GM18873 (cell line): ENCODE data around the gene UMODL1.

Experiments used
- ATAC-seq: cut with Tn5 transposase; IDR thresholded peaks from one replicate; pipeline ENCODE4 v1.9.1; 2021; ENCODE audit warnings: mild to moderate bottlenecking, moderate library complexity, moderate number of reproducible peaks; ENCODE audit not compliant: unreplicated experiment, low FRiP score

UMODL1 gene

DNA sequence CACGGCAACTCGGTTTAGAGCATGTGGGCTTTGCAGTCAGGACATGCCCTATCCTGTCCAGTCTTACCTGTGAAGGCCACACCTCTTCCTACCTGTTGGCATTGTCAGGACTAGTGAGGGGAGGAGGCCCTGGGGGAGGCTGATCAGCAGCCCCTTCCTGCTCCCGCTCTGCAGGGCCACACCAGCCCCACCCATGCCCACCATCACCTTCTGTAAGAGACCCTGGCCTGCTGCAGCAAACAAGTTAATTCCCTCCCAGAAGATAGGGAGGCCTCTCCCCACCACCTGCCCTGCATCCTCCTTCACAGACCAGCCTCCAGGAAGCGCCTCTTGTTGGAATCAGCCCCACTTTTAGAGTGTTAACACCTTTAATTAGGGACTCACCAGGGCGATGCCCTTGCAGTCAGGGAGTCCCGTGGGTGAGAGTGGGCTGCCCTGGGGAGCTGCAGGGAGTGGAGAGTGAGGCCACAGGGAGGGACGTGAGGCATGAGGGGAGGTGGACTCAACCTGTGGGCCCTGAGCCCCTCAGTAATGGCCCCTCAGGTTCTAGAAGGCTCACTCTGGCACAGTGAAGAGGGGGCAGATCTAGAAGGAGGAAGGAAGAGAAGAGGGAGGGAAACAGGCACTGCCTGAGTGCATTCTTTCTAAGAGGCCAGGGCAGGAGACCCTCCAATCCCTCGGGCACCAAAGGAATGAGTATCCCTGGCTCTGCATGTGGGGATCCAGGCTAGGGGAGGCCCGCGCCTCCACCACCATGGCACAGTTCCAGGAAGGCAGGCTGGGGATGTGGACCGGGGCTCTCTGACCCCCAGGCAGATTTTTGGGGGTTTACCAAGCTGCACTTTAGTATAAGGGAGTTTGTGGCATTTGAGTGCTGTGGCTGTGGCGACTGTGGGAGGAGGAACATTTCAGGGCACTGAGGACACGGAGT is 8.2 kb downstream of the UMODL1 start:
- ATAC-seq: no peak

DNA sequence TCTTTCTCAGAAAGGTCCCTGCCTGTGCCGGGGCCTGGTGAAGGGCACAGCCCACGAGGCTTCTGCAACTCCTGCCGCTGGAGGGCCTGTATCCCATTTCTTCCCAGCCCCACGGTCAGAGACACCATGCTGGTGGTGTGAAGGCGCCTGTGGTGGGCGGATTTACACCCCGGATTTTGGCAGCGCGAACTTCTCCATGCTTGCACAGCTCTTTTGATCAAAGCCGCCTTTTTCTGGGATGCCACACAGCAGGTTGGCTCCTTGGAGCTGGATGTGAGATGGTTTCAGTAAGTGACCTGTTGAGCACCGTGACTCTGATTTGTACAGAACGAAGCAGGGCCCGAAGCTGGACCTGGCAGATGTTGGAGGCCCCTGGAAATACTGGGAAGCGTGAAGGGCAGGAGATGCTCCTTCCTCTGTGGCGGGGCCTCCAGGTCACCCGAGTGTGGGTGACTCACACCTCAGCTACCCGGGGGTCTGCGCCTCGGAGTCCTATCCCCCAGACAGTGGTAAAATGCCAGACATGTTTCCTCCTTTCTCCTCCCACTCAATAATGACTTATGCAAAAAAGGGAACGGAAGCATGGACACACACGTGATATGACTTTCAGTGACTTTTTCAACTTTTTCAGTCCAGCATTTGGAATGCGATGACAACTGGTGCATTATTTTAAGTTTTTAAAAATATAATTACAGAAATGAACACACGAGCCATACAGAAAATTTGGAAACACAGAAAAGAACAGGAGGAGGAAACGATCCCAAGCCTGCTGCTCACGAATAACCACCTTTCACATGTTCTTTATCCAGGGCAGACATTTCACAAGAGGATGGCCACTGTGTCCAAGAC is 9.0 kb downstream of the UMODL1 start:
- no peak for ATAC-seq

DNA sequence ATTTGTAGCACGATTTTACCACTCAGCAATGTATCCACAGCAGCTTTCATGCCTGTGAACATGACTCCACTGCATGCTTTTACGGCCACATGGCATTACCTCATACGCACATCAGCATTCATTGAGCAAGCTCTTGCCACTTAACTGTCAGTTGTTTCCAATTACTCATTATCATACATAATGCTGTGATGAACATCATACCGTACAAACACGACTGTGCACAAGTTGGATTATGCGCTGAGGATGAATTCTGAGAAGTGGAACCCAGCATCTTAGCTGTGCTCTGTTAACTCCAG is 9.6 kb downstream of the UMODL1 start:
- ATAC-seq: no peak

DNA sequence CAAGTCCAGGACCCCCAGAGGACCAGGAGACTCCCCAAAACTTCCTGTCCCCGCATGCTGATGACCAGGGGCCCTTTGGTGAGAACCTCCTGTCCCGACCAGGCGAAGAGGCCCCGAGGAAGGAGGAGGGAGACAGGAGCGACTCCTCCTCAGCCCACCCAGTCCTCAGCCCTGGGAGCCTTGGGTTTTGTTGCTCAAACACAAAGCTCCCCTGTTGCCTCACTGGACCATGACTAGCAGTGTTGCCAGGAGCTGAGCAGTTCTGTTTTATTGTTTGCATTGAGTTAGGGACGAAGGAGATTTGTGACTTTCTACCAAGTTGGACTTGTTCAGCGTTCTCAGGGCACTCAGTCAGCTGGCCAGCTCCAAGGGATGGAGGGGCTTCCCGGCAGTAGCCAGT is 10.0 kb downstream of the UMODL1 start:
- no peak for ATAC-seq

DNA sequence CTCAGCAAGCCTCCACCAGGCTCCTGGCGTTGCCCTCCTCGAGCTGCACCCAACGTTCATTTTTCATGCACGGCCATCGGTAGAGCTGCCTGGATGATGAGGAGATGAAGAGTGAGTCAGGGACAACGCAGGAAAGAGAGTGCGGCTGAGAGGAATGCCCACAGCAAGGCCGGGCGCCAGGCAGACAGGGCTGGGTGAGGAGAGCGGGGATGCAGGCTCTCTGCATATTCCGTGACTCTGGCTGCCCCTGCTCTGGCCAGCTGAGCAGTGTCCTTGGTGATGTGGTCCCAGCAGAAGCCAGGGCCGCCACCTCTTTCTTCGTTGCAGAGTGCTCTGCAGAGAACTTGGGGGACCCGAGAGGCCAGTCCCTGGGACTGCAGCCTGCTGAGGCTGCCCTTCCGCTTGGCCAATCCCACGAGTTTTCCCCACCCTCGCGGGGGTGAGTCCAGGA is 10.8 kb downstream of the UMODL1 start:
- no peak for ATAC-seq

DNA sequence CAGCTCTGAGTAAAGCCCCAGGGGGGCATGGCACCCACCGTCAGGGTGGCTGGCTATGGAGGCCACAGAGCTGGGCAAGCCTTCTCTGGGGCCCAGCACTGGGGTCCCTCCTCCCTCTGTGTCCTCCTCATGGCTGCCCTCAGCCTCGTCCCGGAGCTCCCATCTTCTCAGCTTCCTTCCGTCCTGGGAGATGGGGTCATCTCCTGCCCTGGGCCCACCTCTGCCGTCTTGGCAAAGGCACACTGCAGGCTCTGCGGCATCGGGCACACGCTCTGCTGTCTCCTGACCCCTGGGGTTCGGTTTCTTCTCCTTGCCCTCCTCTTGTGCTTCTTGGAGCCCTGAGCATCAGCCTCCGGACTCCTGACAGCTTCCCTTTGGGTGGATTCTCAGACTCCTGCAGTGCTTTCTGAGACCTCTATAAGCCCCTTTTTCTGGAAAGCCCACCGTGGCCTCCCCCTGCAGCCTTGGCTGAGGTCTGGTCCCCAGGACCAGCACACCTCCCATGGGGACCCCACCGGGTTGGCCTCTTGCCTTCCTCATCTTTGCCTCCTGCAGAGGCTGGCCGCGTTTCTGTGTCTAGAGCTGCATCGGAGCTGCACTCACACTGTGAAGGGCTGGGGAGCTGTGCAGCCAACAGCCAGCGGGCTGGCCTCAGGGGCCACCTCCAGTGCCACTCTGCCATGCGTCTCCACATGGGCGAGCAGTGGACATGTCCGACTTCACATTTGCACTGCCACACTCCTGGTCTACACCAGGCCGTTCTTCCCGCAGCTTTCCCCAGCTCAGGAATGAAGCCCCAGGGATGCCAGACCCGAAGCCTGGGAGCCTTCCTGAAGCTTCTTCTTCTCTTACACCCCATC is 11.6 kb downstream of the UMODL1 start:
- no peak for ATAC-seq

DNA sequence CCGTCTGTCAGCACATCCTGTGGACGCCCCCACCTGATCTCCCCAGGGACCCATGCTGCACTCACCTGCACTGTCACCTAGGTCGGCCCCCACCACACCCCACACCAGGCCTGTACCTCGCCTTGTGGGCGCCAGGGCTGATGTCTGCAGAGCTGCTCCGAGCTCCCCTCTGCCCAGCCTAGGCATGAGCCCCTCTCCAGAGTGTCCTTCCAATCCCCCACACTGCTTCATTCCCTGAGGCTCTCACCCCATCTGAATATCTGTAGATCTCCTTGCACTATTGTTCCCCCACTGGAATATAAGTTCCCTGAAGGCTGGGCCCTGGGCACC is 12.2 kb downstream of the UMODL1 start:
- no peak for ATAC-seq

DNA sequence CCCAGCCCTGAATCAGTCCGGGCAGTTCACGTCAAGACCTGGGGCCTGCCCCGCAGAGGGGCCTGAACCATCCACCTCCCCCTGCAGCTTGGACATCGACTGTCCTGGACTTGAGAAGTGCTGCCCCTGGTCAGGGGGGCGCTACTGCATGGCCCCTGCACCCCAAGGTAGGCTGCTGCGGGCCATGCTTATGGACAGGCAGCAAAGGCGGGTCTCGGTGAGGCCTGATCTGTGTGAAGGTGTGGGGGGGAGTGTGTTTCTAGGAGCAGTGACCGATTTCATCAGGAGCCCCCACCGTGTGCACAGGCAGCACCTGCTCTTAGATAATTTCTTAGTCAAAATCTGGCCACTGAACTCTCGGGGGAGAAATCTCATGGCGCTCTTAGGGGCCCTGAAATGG is 13.0 kb downstream of the UMODL1 start:
- no peak for ATAC-seq

DNA sequence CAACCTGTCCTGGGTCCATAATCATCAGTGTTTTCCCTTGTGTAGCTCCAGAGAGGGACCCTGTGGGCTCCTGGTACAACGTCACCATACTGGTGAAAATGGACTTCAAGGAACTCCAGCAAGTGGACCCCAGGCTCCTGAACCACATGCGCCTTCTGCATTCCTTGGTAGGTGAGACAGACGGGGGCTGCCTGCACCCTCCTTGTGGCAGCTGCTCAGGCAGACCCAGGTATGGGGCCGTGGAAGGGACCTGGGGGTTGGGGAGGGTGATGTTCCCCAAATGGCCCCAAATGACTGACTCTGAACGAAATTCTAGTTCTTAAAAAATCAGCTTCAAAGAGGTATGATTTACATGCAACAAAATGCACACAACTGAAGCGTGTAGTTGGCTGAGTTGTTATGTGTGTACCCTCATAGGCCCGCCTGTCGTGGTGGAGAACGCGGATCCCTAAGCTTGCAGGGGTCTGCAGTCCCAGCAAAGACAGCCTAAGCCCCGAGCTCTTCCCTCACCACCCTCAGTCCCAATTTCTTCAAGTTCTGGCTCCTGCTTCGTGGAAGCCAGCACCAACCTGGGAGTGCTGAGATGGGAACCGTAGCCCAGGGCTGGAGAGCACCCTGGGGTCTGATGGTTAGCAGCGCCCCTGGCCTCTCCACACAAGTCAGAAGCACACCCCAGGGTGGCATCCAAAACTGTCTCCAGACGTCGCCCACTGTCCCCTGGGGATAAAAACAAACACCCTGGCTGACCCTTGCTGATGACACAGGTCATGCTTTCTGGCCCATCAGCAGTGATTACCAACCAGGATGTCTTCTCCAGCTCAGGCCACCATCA is 14.3 kb downstream of the UMODL1 start:
- ATAC-seq: no peak

DNA sequence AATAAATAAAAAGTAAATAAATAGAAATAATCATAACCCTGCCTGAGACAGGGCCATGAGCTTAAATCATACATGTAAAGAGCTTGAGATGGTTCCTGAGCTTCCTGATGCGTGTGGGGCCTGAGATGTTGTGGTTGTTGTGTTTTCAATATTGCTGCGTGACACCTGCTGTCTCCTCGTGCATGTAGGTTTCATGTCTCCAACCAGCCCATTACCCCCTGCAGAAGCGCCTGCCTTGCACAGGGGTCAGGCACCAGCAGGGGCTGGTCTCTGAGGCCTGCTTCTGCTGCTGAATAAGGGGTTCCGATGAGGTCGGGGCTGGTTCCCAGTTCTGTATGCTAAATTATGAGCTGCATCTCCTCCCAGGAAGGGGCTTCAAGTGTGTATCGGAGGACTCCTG is 15.9 kb downstream of the UMODL1 start:
- ATAC-seq: no peak

DNA sequence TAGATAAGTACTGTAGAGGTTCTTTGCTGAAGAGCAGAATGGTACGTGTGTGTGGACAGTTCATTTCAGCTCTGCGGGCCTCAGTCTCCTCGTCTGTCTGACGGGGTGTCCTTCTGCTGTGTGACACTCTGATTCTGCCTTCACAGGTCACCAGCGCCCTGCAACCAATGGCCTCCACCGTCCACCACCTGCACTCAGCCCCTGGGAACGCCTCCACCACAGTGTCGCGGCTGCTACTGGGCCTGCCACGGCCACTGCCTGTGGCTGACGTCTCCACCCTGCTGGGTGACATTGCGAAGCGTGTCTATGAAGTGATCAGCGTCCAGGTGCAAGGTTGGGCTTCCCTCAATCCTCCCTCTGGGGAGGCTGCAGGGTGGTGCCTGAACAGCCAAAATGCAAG is 17.0 kb downstream of the UMODL1 start:
- no peak for ATAC-seq

DNA sequence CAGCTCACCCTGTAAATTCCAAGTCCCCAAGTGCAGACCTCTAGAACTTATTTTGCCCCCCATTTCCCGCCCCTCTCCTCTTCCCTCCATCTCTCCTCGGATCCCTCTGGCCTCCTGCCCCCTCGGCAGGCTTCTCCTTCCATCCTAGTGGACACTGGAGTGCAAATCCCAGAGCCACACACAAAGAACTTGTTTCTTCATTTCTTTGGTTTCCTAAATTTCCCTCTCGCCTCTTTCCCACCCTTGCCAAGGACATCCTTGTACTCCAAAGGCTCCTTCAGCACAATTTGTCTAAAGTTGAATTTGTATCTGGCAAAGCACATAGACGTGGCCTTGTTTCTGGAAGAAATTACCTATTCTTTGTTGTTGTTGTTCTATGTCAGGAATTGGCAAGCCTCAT is 17.5 kb downstream of the UMODL1 start:
- ATAC-seq: no peak

DNA sequence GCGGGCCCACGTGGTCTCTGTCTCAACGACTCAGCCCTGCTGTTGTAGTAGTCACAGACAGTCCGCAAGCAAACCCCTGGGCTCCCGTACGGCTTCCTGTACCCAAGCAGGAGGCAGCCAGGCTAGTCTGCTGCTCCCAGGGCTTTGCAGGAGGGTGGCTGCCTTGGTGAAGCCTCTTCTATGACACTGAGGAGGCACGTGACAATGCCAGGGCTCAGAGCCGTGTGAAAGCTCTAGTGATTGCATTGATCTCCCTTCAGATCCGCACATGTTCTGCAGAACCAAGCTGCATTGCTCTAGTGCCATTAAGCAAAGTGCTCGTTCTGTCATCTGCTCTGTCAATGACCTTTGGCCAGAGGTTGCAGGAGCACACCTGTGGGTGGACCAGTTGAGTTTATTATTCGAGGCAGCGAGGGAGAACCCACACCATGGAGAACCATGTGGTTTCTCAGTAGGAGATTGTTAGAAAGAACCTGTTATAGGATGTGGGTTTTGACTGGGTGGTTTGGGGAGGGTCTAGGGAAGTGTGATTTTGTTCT is 18.0 kb downstream of the UMODL1 start:
- ATAC-seq: no peak

DNA sequence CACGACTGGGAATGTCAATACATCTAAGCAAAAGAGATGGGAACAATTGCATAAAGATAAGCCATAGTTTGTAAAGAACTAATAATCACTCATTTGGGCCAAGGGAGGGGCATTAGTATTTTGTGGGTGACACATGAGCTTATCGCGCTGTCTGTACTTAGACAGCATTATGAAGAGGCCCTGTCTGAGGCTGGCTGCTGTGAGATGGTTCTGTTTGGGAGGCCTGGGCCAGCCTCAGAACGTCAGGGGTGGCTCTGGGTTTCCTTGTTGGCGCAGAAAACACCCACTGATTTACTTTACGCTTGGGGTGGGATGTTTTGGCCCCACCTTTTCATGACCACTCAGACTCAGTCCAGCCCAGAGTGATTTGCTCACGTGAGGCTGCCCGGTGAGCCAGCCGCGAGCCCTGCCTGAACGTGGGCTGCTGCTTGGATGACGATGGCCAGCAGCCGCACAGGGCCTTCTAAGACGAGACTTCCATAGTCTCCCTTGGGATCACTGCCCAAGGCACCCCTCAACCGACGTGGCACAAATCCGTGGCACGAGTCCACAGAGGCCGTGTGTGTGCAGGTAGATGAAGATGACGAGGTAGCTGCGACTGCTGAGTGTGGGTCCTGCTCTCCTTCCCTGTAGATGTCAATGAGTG is 18.7 kb downstream of the UMODL1 start:
- no peak for ATAC-seq

DNA sequence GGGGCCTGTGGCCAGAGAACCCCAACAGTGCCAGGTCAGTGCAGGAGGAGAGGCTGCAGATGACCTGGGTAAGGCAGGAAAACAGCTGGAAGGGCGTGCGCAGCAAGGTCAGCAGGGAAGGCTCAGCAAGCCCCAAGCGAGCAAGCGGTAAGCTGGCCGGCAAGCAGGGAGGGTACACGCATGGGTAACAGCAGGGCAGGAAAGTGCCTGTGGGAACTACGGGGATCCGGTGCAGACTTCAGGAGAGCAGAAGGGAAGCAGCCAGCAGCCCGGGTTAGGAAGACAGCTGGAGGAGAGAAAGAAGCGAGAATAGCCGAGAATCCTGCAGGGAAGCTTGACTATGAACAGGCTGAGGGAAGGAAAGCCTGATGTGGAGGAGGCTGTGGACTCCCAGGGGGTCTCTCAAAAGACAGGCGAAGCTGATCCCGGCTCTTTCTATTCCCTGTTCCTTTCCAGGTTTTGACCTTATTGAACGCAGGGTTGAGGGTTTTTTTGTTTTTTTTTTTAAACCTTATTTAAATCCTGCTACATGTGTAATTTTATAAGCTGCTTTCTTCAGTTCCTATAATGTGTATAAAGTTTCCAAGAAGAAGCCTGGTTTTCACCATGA is 20.9 kb downstream of the UMODL1 start:
- no peak for ATAC-seq

DNA sequence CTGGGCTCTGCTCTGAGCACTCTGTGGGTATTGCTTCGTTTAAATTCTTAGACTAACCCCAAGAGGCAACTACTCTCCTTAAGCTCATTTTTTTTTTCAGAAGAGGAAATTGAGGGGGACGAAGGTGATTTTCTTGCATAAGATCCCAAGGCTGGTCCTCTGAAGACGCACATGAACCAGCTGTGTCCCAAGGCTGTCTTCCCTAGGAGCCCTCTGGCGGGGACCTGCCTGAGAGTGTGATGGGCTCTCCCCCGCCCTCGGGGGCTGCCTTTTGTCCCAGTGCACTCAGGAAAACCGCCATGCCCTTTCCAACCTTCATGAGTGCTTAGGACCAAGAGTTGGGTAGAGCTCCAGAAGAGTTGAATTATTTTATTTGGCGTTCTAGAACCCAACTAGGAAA is 21.7 kb downstream of the UMODL1 start:
- ATAC-seq: no peak

DNA sequence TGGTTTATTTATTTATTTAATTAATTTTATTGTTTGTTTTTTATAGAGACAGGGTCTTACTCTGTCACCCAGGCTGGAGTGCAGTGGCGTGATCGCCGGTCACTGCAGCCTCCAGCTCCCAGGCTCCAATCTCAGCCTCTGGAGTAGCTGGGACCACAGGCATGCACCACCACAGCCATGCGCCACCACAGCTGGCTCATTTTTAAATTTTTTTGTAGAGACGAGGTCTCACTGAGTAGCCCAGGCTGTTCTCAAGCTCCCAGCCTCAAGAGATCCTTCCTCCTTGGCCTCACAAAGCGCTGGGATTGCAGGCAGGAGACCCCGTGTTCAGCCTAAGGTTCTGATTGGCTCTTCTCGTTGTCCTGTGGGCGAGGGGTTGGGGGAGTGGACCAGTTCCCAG is 22.1 kb downstream of the UMODL1 start:
- ATAC-seq: no peak

DNA sequence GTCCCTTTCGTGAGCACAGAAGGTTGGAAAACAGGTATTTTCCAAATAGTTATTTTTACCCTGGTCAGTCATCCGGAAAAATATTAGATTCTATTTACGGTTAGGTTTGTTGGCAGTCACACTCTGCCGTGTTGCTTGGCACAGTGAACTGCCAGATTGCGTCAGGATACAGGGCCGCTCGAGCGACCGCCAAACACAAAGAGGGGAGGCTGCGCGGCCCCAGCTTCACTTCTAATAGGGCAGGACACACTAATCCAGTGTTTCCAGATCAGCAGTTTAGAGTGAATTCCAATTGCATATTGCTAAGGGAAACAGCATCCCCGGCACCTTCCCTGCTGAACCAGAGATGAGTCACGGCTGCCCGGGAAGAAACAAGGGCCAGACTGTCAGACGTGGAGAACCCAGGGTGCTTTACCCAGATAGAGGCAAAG is 22.9 kb downstream of the UMODL1 start:
- ATAC-seq: no peak

DNA sequence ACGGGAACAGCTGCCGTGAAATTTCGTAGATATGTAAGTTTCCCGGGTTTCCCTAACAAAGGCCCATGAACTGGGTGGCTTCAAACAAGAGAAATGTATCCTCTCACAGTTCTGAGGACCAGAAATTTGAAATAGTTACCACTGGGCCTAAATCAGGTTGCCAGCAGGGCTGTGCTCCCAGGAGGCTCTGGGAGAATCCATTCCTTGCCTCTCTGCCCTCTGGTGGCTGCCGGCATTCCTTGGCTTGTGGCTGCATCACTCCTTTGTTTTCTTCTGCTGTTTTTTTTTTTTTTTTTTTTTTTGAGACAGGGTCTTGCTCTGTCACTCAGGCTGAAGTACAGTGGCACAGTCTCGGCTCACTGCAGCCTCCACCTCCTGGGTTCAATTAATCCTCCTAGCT is 23.7 kb downstream of the UMODL1 start:
- no peak for ATAC-seq
